ENCODE measurements around the gene BCL2A1.
A peak's percentile ranks its signal among the peaks of the same experiment; 100 is the strongest.
"Not testable (repeated sequence)": the region's sequence is repeated elsewhere in the genome, so short reads cannot be mapped to it uniquely, and the experiment has no call there.

Gene BCL2A1

DNA sequence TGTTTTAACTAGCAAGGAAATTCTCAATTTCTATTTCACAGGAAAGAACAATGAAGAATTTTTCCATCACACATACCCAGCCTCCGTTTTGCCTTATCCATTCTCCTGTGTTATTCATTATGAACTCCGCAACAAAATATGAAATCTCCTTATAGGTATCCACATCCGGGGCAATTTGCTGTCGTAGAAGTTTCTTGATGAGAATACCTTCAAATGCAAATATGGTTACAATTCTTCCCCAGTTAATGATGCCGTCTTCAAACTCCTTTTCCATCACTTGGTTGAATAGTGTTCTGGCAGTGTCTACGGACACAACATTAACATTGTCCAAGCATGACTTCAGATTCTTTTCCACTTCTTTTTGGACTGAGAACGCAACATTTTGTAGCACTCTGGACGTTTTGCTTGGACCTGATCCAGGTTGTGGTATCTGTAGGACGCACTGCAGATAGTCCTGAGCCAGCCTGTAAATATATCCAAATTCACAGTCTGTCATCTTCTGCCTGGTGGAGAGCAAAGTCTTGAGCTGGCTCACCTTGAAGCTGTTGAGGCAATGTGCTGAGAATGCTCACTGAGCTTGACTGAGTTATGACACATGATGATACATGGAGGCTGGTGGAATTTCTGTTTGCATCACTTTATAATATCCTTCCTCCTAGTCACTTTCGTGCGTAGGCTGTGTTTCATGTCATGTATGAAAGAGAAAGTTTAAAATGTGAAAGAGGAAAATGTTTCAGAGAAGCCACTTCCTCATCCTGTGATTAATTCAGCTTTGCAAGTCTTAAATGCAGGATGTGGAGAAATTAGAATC lies at the start of gene BCL2A1:
Gene BCL2A1, minus strand, starts transcription at position 573 of the 811 bp plus-strand sequence. Its CDS starts 77 bp downstream, at position 496.
- peak; percentile 67 to 78 for DNase-seq

GRCh38 chr15:80020731-80021130 lies 49.7 kb upstream of the BCL2A1 start:
- DNase-seq, result no peak

GRCh38 chr15:80020149-80020548 lies 49.2 kb upstream of the BCL2A1 start:
- not testable (repeated sequence) for DNase-seq

DNA sequence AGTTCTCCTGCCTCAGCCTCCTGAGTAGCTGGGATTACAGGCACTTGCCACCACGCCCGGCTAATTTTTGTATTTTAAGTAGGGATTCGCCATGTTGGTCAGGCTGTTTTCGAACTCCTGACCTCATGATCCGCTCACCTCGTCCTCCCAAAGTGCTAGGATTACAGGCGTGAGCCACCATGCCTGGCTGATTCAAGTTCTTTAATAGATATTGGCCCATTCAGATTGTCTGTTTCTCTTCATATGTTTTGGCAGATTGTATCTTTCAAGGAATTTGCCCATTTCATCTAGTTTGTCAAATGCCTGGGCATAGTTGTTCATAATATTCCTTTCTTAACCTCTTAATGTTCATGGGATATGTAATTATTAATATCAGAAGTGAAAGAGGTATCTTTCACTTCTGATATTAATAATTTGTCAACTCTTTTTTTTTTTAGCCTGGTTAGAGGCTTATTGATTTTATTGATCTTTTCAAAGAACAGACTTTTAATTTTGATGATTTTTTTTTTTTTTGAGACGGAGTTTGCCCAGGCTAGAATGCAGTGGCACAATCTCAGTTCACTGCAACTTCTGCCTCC lies 48.3 kb upstream of the BCL2A1 start:
- DNase-seq, result no peak

DNA sequence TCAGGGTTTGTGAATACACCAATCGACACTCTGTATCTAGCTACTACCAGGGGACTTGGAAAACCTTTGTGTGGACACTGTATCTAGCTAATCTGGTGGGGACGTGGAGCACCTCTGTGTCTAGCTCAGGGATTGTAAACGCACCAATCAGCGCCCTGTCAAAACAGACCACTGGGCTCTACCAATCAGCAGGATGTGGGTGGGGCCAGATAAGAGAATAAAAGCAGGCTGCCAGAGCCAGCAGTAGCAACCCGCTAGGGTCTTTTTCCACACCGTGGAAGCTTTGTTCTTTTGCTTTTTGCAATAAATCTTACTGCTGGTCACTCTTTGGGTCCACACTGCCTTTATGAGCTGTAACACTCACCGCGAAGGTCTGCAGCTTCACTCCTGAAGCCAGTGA lies 46.1 kb upstream of the BCL2A1 start:
- DNase-seq, result not testable (repeated sequence)

- not testable (repeated sequence) for DNase-seq
These were observed 45.5 kb upstream of the BCL2A1 start for GRCh38 chr15:80016506-80016905.

DNA sequence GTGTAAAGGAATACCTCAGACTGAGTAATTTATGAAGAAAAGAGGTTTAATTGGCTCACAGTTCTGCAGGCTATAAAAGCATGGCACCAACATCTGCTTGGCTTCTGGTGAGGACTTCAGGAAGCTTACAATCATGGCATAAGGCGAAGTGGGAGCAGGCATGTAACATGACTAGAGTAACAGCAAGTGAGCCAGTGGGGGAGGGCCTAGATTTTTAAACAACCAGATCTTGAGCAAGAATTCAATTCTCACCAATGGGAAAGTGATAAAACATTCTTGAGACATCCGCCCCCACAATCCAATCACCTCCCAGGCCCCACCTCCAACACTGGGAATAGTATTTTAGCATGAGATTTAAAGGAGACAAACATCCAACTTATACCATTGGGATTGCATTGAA lies 44.2 kb upstream of the BCL2A1 start:
- DNase-seq, result no peak

DNA sequence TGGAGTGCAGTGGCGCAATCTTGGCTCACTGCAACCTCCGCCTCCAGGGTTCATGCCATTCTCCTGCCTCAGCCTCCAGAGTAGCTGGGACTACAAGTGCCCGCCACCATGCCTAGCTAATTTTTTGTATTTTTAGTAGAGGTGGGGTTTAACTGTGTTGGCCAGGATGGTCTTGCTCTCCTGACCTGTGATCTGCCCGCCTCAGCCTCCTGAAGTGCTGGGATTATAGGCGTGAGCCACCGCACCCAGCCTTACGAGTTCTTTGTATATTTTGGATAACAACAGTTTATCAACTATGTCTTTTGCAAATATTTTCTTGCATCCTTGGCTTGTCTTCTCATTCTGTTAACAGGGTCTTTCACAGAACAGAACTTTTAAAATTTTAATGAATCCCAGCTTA lies 43.2 kb upstream of the BCL2A1 start:
- not testable (repeated sequence) for DNase-seq

DNA sequence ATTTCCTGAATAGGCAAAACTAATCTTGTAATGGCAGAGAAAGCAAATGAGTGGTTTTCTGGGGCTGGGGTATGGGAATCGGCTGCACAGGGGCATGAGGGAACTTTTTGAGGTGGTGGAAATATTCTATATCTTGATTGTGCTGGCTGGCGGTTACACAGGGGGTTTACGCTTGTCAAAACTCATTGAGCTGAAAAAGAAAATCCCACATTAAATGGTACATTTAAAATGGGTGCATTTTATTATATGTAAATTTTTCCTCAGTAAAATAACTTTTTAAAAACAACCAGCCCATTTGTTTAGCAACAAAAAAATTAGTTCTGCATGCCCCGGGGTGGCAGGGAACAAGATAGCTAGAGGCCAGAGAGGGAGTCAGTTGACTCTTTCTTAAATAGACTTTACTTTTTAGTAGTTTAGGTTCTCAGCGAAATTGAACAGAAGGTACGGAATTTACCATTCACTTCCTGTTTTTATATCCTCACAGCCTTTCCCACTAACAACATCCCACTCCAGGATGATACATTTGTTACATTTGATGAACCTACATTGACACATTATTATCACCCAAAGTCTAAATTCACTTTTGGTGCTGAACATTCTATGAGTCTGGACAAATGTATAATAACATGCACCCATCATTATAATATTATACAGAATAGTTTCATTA lies 41.2 kb upstream of the BCL2A1 start:
- no peak for DNase-seq

DNA sequence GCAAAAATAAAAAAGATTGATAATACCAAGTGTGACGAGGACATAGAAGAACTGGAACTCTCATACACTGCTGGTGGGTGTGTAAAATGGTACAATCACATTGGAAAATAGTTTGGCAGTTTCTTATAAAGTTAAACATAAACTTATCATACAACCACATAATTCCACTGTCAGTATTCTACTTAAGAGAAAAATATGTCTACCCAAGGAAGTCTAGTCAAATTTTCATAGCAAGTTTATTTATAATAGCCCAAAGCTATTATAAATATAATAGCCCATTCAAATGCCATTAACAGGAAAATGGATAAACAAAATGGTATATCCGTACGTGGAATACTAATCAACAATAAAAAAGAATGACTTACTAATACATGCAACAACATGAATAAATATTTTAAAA lies 40.6 kb upstream of the BCL2A1 start:
- DNase-seq, result no peak

DNA sequence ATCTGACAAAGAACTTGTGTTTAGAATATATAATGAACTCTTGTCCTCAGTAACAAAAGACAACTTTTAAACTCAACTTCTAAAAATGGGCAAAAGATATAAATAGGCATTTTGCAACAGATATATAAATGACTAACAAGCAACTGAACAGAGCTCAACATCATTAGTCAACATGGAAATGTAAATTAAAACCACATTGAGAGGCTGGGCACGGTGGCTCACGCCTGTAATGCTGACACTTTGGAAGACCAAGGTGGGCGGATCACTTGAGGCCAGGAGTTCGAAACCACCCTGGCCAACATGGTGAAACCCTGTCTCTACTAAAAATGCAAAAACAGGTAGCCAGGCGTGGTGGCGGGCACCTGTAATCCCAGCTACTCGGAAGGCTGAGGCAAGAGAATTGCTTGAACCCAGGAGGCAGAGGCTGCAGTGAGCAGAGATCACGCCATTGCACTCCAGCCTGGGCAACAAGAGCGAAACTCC lies 40.1 kb upstream of the BCL2A1 start:
- DNase-seq, result not testable (repeated sequence)

DNA sequence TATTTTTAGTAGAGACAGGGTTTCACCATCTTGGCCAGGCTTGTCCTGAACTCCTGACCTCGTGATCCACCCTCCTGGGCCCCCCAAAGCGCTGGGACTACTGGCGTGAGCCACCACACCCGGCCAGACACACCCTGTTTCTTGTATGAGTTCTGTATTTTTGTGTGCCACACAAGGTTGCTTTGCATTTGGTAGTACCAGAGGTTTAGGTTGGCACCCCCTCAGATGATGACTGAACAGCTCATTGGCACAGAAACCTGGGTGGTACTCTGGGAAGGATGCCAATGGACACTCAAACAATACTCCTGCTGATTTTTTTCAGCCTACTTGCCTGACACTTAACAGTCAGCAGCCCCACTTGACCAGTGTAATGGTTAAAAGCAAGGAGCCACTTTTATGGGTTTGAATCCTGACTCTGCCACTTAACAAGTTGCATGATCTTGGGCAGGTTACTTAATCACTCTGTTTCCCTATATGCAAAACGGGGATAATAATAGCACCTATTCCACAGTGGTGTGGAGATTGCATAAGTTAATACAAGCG lies 39.2 kb upstream of the BCL2A1 start:
- no peak for DNase-seq

DNA sequence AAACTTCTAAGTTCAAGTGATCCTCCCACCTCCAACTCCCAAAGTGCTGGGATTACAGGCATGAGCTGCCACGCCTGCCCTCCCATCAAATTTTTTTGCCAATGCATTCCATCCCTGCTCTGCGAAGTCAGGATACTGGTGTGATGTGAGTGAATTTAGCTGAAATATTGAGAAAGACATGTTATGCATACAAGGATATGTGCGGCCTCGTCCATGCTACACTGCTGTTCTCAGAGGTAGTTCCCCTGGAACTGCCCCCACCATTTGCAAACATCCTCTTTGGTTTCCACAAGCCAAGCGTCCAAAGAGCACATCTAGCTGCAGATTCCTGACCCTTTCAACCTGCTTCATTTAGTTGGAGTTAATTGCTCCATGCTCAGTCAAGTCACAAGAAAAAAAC lies 36.5 kb upstream of the BCL2A1 start:
- DNase-seq, result no peak

DNA sequence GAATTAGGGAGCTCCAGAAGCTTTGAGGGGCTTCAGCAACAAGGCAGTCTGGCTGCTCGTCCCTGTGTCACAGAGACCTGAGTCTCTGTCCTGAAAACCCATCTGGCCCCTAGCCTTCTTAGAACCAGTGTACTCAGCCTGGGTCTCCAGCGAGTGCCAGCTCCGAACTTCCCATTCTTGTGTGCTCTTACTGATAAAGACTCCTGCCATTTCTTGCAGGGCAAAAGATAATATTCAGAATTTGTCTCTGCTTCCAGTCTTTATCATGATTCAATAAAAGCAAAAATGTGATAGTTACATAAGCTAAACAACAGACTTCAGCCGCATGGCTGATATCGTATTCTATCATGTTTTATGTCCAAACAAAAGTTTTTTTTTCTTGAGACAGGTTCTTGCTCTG lies 36.0 kb upstream of the BCL2A1 start:
- no peak for DNase-seq

GRCh38 chr15:80003934-80004472 lies 33.0 kb upstream of the BCL2A1 start:
- DNase-seq, result no peak

- DNase-seq, result no peak
These were observed 32.2 kb upstream of the BCL2A1 start for GRCh38 chr15:80003171-80003570.

- DNase-seq, result no peak
These were observed 31.3 kb upstream of the BCL2A1 start for GRCh38 chr15:80002267-80002666.

DNA sequence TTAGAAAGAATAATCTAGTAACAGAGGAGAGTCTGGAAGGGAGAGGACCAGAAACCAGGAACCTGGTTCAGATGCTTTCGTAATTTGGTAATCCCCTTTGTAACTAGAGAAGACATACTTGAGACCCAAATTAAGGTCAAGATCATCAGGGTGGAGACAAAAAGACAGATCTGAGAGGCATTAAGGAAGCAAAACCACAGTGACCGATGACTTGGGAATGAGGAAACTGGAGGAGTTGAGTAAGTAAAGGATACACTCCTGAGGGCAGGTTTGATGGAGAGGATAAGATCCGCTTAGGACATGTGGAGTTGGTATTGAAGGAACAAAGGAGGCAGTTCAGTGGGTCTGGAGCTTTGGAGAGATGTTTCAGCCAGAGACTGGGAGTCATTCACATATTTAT lies 23.6 kb upstream of the BCL2A1 start:
- DNase-seq, result no peak

- DNase-seq, result no peak
These were observed 20.8 kb upstream of the BCL2A1 start for GRCh38 chr15:79991826-79992225.

DNA sequence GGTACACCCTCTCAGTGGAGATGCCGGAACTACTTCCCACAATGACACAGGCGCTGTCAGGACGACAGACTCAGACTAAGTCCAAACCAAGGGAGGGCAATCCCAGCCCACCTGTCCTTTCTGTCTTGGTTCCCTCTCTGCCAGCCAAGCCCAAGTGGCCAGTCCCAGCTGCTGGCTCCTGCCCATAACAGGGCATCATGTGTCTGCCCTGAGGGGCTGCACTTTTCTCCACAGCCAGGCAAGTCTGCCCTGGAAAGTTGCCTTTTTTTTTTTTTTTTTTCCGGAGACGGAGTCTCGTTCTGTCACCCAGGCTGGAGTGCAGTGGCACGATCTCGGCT lies 20.0 kb upstream of the BCL2A1 start:
- no peak for DNase-seq

GRCh38 chr15:79990280-79990996 lies 19.4 kb upstream of the BCL2A1 start:
- no peak for DNase-seq

GRCh38 chr15:79989682-79990081 lies 18.7 kb upstream of the BCL2A1 start:
- no peak for DNase-seq

DNA sequence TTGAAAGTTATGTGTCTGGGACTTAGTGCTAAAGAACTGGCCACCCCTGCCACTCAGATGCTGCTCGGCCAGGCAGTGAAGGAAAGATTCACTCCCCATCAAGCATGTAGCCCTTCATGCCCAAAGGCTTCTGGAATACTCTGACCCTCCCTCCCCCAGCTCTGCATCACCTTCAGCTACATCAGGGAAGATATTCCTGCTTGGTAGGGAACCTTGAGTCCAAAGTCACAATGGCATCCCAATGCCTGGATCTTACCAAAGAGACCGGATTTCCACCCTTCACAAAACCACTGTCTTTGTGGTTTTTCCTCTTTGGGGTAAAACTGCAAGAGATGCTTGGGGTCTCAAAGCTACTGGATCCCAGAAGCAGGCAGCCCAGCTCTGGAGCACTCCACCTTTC lies 18.2 kb upstream of the BCL2A1 start:
- no peak for DNase-seq
